CD14-positive monocyte (primary cell): ENCODE measurements around the gene PRDX4. TPM values are rescaled to one million over a fixed set of nuclear protein-coding genes. Genes with fewer than 3 reads are reported as not detected.

Source experiments
- DNase-seq, 3 donors: peaks; one replicate each; pipeline ENCODE4 v3.0.0-alpha.2; 2011 to 2022
- H2AFZ ChIP-seq: 2 replicates; pipeline ENCODE4 v1.6.0; 2012; ENCODE audit warnings: mild to moderate bottlenecking, low read depth, low read length, inconsistent platforms; ENCODE audit not compliant: insufficient read depth, poor library complexity, severe bottlenecking
- H3K27ac ChIP-seq, 2 donors: 1 replicate in 1 of 2; 2 replicates in 1 of 2; pipeline ENCODE4 v1.5.1; 2012 to 2013; ENCODE audit warnings: low read length in 2 of 2, control low read depth in 1 of 2, inconsistent platforms in 1 of 2, low read depth in 1 of 2, mild to moderate bottlenecking in 1 of 2
- H3K27me3 ChIP-seq, 2 donors: one replicate each; pipeline versions ENCODE4 v1.6.0 to v1.6.1; 2011 to 2013; ENCODE audit warnings: low read length in 2 of 2; ENCODE audit not compliant: control insufficient read depth in 2 of 2, insufficient read depth in 2 of 2
- H3K36me3 ChIP-seq, 2 donors: replicated peaks in 1 of 2; 1 replicate in 1 of 2; 2 replicates in 1 of 2; pipeline versions ENCODE4 v1.5.1 to v1.6.1; 2012 to 2013; ENCODE audit warnings: low read length in 2 of 2, control low read depth in 1 of 2, inconsistent platforms in 1 of 2, mild to moderate bottlenecking in 1 of 2; ENCODE audit not compliant: insufficient read depth in 2 of 2, control insufficient read depth in 1 of 2
- H3K4me1 ChIP-seq, 2 donors: 1 replicate in 1 of 2; 2 replicates in 1 of 2; pipeline versions ENCODE4 v1.5.1 to v1.6.1; 2012 to 2013; ENCODE audit warnings: low read length in 2 of 2, control low read depth in 1 of 2, inconsistent platforms in 1 of 2, mild to moderate bottlenecking in 1 of 2, moderate library complexity in 1 of 2; ENCODE audit not compliant: insufficient read depth in 2 of 2, control insufficient read depth in 1 of 2
- H3K4me2 ChIP-seq: replicated peaks from 2 replicates; pipeline ENCODE3; 2012; ENCODE audit warnings: low read length, moderate library complexity, mild to moderate bottlenecking; ENCODE audit not compliant: poor library complexity, severe bottlenecking; ENCODE audit errors: extremely low read depth
- H3K4me3 ChIP-seq, 3 experiments: fragments of 200-600 bp in 1 of 3; sonication (generic) in 1 of 3; replicated peaks in 1 of 3; 1 replicate in 2 of 3; 2 replicates in 1 of 3; pipeline ENCODE4 v1.5.1; 2011 to 2013; ENCODE audit warnings: low read length in 3 of 3, mild to moderate bottlenecking in 3 of 3, control low read depth in 2 of 3, low read depth in 2 of 3, inconsistent platforms in 1 of 3, moderate library complexity in 1 of 3
- H3K79me2 ChIP-seq: 2 replicates; pipeline ENCODE4 v1.6.0; 2012; ENCODE audit warnings: mild to moderate bottlenecking, control low read depth, inconsistent platforms, low read length, moderate library complexity; ENCODE audit not compliant: insufficient read depth
- H3K9ac ChIP-seq: 2 replicates; pipeline ENCODE4 v1.6.0; 2017; ENCODE audit warnings: low read length, mild to moderate bottlenecking; ENCODE audit not compliant: insufficient read depth, poor library complexity, severe bottlenecking
- H3K9me3 ChIP-seq, 2 donors: replicated peaks in 1 of 2; 1 replicate in 1 of 2; 2 replicates in 1 of 2; pipeline versions ENCODE4 v1.5.1 to v1.6.1; 2012 to 2013; ENCODE audit warnings: low read length in 2 of 2, control low read depth in 1 of 2; ENCODE audit not compliant: control insufficient read depth in 1 of 2, insufficient read depth in 1 of 2
- H4K20me1 ChIP-seq: 2 replicates; pipeline ENCODE4 v1.6.0; 2012; ENCODE audit warnings: mild to moderate bottlenecking, low read length, control low read depth, moderate library complexity; ENCODE audit not compliant: insufficient read depth
- H3K27ac Mint-ChIP-seq, 7 donors: one replicate each; pipeline ENCODE4 v1.8.0; 2020; ENCODE audit warnings: mild to moderate bottlenecking in 7 of 7, mixed read lengths in 7 of 7, moderate library complexity in 6 of 7, inconsistent platforms in 2 of 7
- H3K27me3 Mint-ChIP-seq, 3 donors: one replicate each; pipeline ENCODE4 v1.8.0; 2021 to 2022; ENCODE audit warnings: low read depth in 3 of 3, mild to moderate bottlenecking in 3 of 3, mixed read lengths in 3 of 3, moderate library complexity in 3 of 3, inconsistent platforms in 1 of 3
- H3K36me3 Mint-ChIP-seq, 2 donors: one replicate each; pipeline ENCODE4 v1.8.0; 2020; ENCODE audit warnings: mixed read lengths in 2 of 2, inconsistent platforms in 1 of 2, mild to moderate bottlenecking in 1 of 2
- H3K4me1 Mint-ChIP-seq: one replicate; pipeline ENCODE4 v1.8.0; 2020; ENCODE audit warnings: mild to moderate bottlenecking, mixed read lengths
- H3K4me3 Mint-ChIP-seq, 2 donors: one replicate each; pipeline ENCODE4 v1.8.0; 2020; ENCODE audit warnings: mild to moderate bottlenecking in 2 of 2, mixed read lengths in 2 of 2, moderate library complexity in 1 of 2
- H3K9me3 Mint-ChIP-seq, 7 donors: one replicate each; pipeline ENCODE4 v1.8.0; 2020 to 2022; ENCODE audit warnings: mixed read lengths in 7 of 7, mild to moderate bottlenecking in 6 of 7, moderate library complexity in 6 of 7, inconsistent platforms in 2 of 7
- CTCF ChIP-seq: fragments of 200-600 bp; IDR thresholded peaks from one replicate; pipeline ENCODE4 v1.8.0; 2022; ENCODE audit warnings: antibody characterized with exemption, mild to moderate bottlenecking
- WGBS: methylation state at CpG from one replicate; pipeline ENCODE4 v1.1.5; 2013; ENCODE audit warnings: missing lambda C conversion rate; ENCODE audit not compliant: insufficient coverage; 5-methylcytosine and 5-hydroxymethylcytosine counted together
- intact Hi-C, 2 donors: fragments of 100-400 bp; cut with micrococcal nuclease; formaldehyde crosslinking; loops; one replicate each; pipeline versions ENCODE4 v1.15.0 to v1.15.1; 2023
- polyA plus RNA-seq, 3 donors: library from polyadenylated mRNA; depleted of rRNA in 1 of 3; unstranded in 2 of 3; stranded (reverse) in 1 of 3; fragments of 300-500 nt in 2 of 3; fragments of >200 nt in 1 of 3; fragmentation: Illumina TruSeq in 2 of 3; gene quantifications; 1 replicate in 2 of 3; 2 replicates in 1 of 3; pipeline ENCODE4 v1.2.3, GENCODE V29; 2012 to 2021

Gene PRDX4
- polyA plus RNA-seq, 3 donors, result 12.8 to 76.2 (median 60.6) TPM

- no peak overlapping the region for H2AFZ ChIP-seq
- 7% methylated on average over 3 of the region's 6 CpGs for WGBS
- H4K20me1 ChIP-seq, result no peaks in the 10 kb centered on the region
- H3K9ac ChIP-seq, result no peak overlapping the region
- peak overlapping the region in 1 of 3 experiments; percentile 14 for H3K4me3 ChIP-seq
- peak overlapping the region; percentile 79 to 95 (median 89) for H3K27ac Mint-ChIP-seq
- H3K4me3 Mint-ChIP-seq, result peak overlapping the region in 1 of 2 donors; percentile 75
- H3K4me1 ChIP-seq, result peaks cover 15 to 16% of the 10 kb centered on the region in 2 donors
- H3K9me3 ChIP-seq, result no peaks in the 10 kb centered on the region
- H3K27me3 ChIP-seq, result no peaks in the 10 kb centered on the region
- peak overlapping the region; percentile 26 for H3K4me2 ChIP-seq
- H3K36me3 ChIP-seq, result peaks cover 42 to 72% of the 10 kb centered on the region in 2 donors
- H3K9me3 Mint-ChIP-seq, result peaks cover 0 to 5% (median 0%) of the 10 kb centered on the region in 7 donors
- TF ChIP-seq CTCF, result no peak
- peaks cover 0 to 13% (median 0%) of the 10 kb centered on the region in 3 donors for H3K27me3 Mint-ChIP-seq
- H3K36me3 Mint-ChIP-seq, result peaks cover 50 to 66% of the 10 kb centered on the region in 2 donors
- DNase-seq, result peak; percentile 63 to 75 (median 68)
- intact Hi-C loops, result no loop called here
- peaks cover 13% of the 10 kb centered on the region for H3K4me1 Mint-ChIP-seq
- H3K27ac ChIP-seq, result peak overlapping the region; percentile 44 to 50
- no peaks in the 10 kb centered on the region for H3K79me2 ChIP-seq
Observed at GRCh38 chrX:23726191-23726590, 58.9 kb downstream of the PRDX4 start.

- H3K4me3 ChIP-seq, result no peak overlapping the region
- H3K36me3 ChIP-seq, result peaks cover 33 to 62% of the 10 kb centered on the region in 2 donors
- H3K27me3 Mint-ChIP-seq, result peaks cover 0 to 13% (median 0%) of the 10 kb centered on the region in 3 donors
- peaks cover 15 to 16% of the 10 kb centered on the region in 2 donors for H3K4me1 ChIP-seq
- no CpG with 5 or more reads among the region's 3 CpGs for WGBS
- intact Hi-C loops, result no loop called here
- no peaks in the 10 kb centered on the region for H3K9me3 ChIP-seq
- no peak overlapping the region for H2AFZ ChIP-seq
- no peaks in the 10 kb centered on the region for H3K79me2 ChIP-seq
- DNase-seq, result peak in 2 of 3 donors; percentile 28 to 42
- no peak overlapping the region for H3K4me2 ChIP-seq
- H3K9ac ChIP-seq, result no peak overlapping the region
- no peak for TF ChIP-seq CTCF
- H3K36me3 Mint-ChIP-seq, result peaks cover 54 to 73% of the 10 kb centered on the region in 2 donors
- H3K4me1 Mint-ChIP-seq, result peaks cover 18% of the 10 kb centered on the region
- H4K20me1 ChIP-seq, result no peaks in the 10 kb centered on the region
- peak overlapping the region in 1 of 2 donors; percentile 50 for H3K27ac ChIP-seq
- peaks cover 0 to 5% (median 0%) of the 10 kb centered on the region in 7 donors for H3K9me3 Mint-ChIP-seq
- H3K27ac Mint-ChIP-seq, result peak overlapping the region; percentile 75 to 94 (median 87)
- no peaks in the 10 kb centered on the region for H3K27me3 ChIP-seq
- no peak overlapping the region for H3K4me3 Mint-ChIP-seq
Observed at GRCh38 chrX:23727206-23727605, 59.9 kb downstream of the PRDX4 start.
